Activated CD4-positive, CD25-positive, alpha-beta regulatory T cell treated with anti-CD3 and anti-CD28 coated beads, Interleukin-2, amount 50 U/mL, for 16 hours (primary cell): ENCODE results near the gene GLUL.
"Not testable (repeated sequence)": the region's sequence is repeated elsewhere in the genome, so short reads cannot be mapped to it uniquely, and the experiment has no call there.

ENCODE experiments used
- DNase-seq: peaks from one replicate; pipeline ENCODE4 v3.0.0-alpha.2; 2020; ENCODE audit warnings: low read depth, low spot score

The GLUL gene

GRCh38 chr1:182368358-182368757 is 23.2 kb downstream of the GLUL start:
- no peak for DNase-seq

- DNase-seq = no peak
These were observed 23.7 kb downstream of the GLUL start for GRCh38 chr1:182367926-182368325.

DNA sequence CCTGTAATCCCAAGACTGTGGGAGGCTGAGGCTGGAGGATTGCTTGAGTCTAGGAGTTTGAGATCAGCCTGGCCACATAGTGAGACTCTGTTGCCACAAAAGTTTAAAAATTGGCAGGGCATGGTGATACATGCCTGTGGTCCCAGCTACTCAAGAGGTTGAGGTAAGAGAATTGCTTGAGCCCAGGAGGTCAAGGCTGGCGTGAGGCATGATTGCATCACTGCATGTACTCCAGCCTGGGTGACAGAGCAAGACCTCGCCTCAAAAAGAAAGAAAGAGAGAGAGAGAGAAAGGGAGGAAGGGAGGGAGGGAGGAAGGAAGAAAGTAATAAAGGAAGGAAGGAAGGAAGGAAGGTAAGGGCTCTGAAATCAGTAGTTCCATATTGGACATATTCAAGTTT is 25.0 kb downstream of the GLUL start:
- no peak for DNase-seq

GRCh38 chr1:182359645-182360044 is 31.9 kb downstream of the GLUL start:
- DNase-seq = no peak

- DNase-seq = no peak
These were observed 33.7 kb downstream of the GLUL start for GRCh38 chr1:182357913-182358312.

DNA sequence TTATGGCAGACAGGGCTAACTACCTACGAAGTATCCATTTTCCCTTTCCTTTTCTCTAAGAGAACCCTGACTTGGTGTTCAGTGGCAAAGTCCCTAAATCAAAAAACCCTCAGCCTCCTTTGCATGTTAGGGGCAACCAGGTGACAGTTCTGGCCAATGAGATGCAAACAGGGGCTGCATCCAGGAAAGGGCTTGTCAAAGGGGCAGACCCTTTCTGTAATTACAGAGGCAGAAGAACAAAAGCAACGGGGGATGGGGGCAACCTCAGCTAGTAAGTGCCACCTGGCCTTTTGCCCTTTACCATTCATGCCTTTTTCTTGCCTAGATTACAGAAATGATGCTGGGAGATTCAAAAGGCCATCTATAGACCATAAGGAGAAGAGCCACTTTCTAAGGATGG is 34.4 kb downstream of the GLUL start:
- no peak for DNase-seq

DNA sequence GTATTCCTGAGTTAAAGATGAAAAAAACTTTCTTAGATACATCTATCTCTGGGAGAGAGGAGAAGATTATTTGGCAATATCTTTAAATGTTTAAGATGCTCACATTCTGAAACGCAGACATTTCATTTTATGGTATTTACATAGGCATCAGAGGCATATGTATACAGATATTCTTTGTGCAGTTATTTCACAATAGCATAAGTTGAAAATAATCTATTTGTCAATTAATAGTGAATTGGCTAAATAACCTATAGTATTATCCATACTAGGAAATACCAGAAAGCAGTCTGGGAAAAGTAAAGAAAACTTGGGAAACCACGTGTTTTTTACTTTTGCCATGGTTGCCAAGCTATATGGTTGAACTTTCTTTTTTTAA is 35.9 kb downstream of the GLUL start:
- DNase-seq = no peak

DNA sequence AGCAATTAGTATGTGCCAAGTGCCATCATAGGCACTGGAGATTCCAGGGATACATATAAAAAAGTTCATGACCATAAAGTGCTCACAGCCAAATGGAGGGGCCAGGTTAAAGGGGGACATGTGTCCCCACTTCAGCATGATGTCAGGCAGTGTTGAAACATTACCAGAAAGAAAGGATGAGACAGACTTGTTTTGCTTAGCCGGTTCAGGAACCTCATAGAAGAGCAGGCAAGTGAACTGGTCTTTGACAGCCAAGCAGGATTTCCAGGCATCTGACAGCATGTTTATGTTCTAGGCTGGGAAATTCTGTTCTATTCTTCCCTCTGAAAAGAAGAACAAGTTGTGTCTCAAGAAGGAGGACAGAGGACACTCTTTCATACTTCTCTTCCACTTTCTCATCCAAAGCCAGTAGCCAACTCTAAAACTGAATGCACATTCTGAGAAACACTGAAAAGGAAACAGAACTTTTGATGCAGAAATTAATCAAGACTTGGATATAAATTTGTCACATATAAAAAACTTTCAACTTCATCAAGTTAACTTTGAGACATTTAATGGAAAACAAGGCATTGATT is 39.7 kb downstream of the GLUL start:
- no peak for DNase-seq

- DNase-seq = no peak
These were observed 40.8 kb downstream of the GLUL start for GRCh38 chr1:182350839-182351238.

GRCh38 chr1:182348961-182349747 is 42.4 kb downstream of the GLUL start:
- no peak for DNase-seq

DNA sequence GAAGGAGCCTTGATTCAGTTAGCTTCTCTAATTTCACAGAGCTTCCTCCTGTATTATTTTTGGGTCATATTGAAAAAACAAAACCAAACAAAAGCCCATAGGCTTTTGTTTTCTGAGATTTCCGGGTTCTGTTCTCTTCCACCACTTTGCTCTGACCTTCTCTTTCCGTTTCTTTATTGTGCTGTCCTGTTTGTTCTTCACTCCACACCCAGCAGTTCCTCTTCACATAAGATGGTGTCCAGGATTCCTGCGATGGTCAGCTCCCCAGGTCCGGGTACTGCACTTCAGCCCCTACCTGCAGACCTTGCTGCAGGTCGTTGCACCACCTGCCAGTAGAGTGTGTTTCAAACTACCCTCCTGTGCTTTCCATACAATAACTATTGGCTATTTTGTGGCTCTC is 44.6 kb downstream of the GLUL start:
- no peak for DNase-seq

DNA sequence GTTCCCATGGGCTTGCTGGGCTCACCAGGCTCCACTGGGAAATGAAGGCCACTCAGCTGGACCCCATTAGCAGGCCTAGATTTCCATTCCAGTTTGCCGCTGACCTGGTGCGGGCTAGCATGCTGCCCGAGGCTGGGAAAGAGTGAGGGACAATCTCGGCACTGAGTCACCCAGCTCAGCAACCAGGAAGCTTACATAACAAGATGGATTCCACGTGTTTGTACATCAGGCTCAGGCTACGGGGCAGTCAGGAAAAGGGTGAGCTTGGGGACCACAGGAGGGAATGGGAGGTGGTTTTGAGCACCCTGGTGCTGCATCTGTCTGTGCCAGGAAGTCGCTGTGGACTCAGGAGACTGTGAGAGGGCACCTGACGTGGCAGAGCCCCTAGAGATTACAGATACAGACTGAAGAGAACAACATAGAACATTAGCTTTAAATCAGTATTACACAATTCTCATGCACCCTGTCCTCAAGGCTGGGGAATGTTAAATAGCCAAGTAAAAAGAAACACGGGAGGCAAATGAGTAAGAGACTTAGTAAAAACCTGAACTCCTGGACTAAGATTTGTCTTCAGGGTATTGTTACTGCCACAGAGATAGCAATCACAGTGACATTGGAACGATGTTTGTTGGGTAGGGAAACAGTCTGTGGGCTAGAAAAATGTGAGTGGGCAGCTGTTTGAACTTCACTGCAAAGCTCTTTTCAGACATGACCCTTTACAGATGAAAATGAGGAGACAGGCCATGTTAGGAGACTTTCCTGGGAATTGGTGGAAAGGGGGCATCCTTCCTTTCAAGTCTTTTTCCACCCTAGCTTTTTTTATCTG is 51.1 kb downstream of the GLUL start:
- DNase-seq = no peak

GRCh38 chr1:182339684-182340083 is 51.9 kb downstream of the GLUL start:
- DNase-seq = no peak

- DNase-seq = no peak
These were observed 52.7 kb downstream of the GLUL start for GRCh38 chr1:182338806-182339370.

- DNase-seq = no peak
These were observed 53.6 kb downstream of the GLUL start for GRCh38 chr1:182337736-182338571.

DNA sequence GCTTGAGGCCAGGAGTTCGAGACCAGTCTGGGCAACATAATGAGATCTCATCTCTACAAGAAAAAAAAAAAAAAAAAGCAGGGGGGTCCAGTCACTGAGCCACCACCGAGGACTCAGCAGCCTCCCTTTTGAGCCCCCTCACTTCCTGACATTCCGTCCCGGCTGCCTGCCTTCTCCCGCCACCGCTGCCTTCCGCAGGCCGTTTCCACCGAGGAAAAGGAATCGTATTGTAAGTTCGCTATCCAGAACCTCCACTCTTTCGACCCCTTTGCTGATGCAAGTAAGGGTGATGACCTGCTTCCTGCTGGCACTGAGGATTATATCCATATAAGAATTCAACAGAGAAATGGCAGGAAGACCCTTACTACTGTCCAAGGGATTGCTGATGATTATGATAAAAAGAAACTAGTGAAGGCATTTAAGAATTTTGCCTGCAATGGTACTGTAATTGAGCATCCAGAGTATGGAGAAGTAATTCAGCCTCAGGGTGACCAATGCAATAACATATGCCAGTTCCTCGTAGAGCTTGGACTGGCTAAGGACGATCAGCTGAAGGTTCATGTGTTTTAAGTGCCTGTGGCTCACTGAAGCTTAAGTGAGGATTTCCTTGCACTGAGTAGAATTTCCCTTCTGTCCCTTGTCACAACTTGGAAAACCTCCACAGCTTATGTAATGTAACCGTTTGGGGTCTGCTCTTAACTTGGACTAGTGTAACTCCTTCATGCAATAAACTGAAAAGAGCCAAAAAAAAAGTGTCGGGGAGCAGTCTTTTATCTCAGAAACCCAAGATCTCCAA is 55.6 kb downstream of the GLUL start:
- no peak for DNase-seq

- DNase-seq = not testable (repeated sequence)
These were observed 58.5 kb downstream of the GLUL start for GRCh38 chr1:182333071-182333571.

GRCh38 chr1:182332261-182333060 is 59.1 kb downstream of the GLUL start:
- no peak for DNase-seq
